Neural cell (in vitro differentiated cells): ENCODE results near the gene PLA2G12A.

Experiments used
- EZH2 ChIP-seq: fragments of 200-600, 300-800 bp; shearing (Covaris generic), sonication (generic); IDR thresholded peaks from 2 replicates; pipeline ENCODE4 v1.6.1; 2014; ENCODE audit warnings: antibody characterized with exemption, low read length, borderline replicate concordance, mild to moderate bottlenecking; ENCODE audit not compliant: insufficient read depth, poor library complexity, severe bottlenecking
- POLR2AphosphoS5 ChIP-seq: IDR thresholded peaks from 2 replicates; pipeline ENCODE4 v1.6.1; 2012
- SMC3 ChIP-seq: fragments of 450-650 bp; conservative IDR thresholded peaks from 2 replicates; pipeline ENCODE4 v1.6.1; 2014; ENCODE audit warnings: antibody characterized with exemption, mild to moderate bottlenecking, moderate library complexity; ENCODE audit not compliant: poor library complexity

DNA sequence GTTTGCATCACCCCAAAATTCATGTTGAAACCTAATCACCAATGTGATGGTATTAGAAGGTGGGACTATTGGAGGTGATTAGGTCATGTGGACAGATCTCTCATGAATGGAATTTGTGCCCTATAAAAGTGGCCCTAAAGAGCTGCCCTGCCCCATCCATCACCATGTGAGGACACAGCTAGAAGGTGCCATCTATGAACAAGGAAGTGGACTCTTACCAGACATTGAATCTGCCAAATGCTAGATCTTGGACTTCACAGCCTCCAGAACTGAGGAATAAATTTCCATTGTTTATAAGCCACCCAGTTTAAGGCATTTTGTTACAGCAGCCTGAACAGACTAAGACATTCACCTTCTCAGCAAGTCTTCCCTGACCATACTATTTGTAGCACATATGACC is 7.5 kb downstream of the PLA2G12A start:
- TF ChIP-seq EZH2 = no peak
- TF ChIP-seq SMC3 = no peak
- TF ChIP-seq POLR2AphosphoS5 = no peak
